Osteocyte (in vitro differentiated cells): ENCODE measurements around the gene OPN3. TPM values are rescaled to one million over a fixed set of nuclear protein-coding genes. Genes with fewer than 3 reads are reported as not detected.
A peak's percentile ranks its signal among the peaks of the same experiment; 100 is the strongest.

ENCODE experiments used
- DNase-seq: peaks from one replicate; pipeline ENCODE4 v3.0.0; 2021; ENCODE audit warnings: mixed read lengths; ENCODE audit not compliant: unreplicated experiment; ENCODE audit errors: extremely low spot score
- H3K27ac Mint-ChIP-seq: one replicate; pipeline ENCODE4 v1.8.0; 2021; ENCODE audit warnings: mild to moderate bottlenecking, mixed read lengths; ENCODE audit not compliant: unreplicated experiment
- H3K27me3 Mint-ChIP-seq: one replicate; pipeline ENCODE4 v1.8.0; 2021; ENCODE audit warnings: mixed read lengths; ENCODE audit not compliant: unreplicated experiment
- H3K36me3 Mint-ChIP-seq: one replicate; pipeline ENCODE4 v1.8.0; 2021; ENCODE audit warnings: mixed read lengths; ENCODE audit not compliant: unreplicated experiment
- H3K4me1 Mint-ChIP-seq: one replicate; pipeline ENCODE4 v1.8.0; 2021; ENCODE audit warnings: mixed read lengths; ENCODE audit not compliant: unreplicated experiment
- H3K4me3 Mint-ChIP-seq: one replicate; pipeline ENCODE4 v1.8.0; 2021; ENCODE audit warnings: mild to moderate bottlenecking, moderate library complexity, mixed read lengths; ENCODE audit not compliant: unreplicated experiment
- H3K9me3 Mint-ChIP-seq: one replicate; pipeline ENCODE4 v1.8.0; 2021; ENCODE audit warnings: mixed read lengths; ENCODE audit not compliant: unreplicated experiment
- CTCF ChIP-seq: fragments of 200-600 bp; sonication (generic); IDR thresholded peaks from 2 replicates; pipeline ENCODE4 v1.5.0; 2021; ENCODE audit warnings: antibody characterized with exemption, mild to moderate bottlenecking, moderate library complexity
- total RNA-seq: library from RNA; stranded (reverse); gene quantifications from 2 replicates; pipeline ENCODE4 v1.2.1, GENCODE V29; 2021

Gene OPN3
- total RNA-seq, 1 donor from 2014 or later: 15.8 TPM

DNA sequence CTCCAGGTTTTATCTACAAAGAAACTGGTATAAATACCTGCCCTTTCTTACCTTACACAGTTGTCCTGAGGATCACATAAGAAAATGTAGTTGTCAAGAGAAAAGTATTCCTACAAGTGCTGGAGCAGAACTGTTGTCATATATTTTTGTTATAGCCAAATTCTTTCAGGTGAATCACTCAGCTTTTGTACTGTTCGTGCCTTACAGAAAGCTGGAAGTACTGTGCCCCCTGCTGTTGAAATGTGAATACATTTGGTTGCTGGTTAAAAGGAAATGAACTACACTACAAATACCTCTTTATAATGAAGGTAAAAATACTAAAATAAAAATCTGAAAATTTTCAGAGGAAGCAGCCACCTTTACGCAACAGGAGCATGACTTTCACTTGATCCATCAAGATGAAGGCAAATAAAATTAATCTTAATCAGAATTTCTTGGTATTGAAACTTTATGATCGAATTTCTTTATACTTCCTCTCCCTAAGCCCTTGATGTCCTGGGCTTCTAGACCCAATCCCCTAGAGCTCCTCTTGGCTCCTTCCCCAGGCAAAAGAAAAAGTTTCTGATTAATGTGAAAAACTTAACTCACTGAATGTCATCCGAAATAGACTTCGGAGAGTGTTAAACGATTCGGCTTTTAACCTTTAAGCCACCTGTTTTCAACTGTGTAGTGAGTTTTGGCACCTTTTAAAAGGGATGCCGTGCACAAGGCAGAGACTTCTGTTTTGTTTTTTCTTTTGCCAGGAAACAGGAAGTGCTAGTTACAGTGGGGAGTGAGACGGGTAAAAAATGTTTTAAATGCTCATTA is 12.5 kb downstream of the OPN3 start:
- Mint-ChIP-seq H3K27ac (no peak overlapping the region), H3K4me1 (peaks cover 12% of the 10 kb centered on the region), H3K4me3 (no peak overlapping the region), H3K27me3 (no peaks in the 10 kb centered on the region), H3K9me3 (no peaks in the 10 kb centered on the region), H3K36me3 (peaks cover 7% of the 10 kb centered on the region)
- DNase-seq: no peak
- TF ChIP-seq CTCF: peak; percentile 67

DNA sequence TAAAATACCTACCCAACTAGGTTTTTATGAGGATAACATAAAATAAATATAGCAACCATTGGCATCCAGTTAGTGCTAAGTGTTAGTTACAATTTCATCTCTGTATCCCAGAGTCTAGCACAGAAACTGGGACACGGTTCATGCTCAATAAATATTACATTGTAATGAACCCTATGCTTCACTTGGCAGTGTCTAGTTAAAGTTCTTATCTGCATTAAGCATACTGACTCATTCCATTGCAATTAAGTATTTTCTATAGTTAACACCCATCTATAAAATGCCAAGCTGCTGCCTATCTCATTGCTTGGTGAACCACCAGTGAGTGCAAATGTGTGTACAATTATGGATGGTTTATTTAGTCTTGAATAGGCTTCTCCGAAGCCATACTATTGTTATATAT is 15.2 kb downstream of the OPN3 start:
- H3K4me3 Mint-ChIP-seq: no peak overlapping the region
- H3K36me3 Mint-ChIP-seq: peaks cover 12% of the 10 kb centered on the region
- H3K9me3 Mint-ChIP-seq: no peaks in the 10 kb centered on the region
- DNase-seq: no peak
- no peak for TF ChIP-seq CTCF
- no peak overlapping the region for H3K27ac Mint-ChIP-seq
- H3K27me3 Mint-ChIP-seq: no peaks in the 10 kb centered on the region
- H3K4me1 Mint-ChIP-seq: peaks cover 5% of the 10 kb centered on the region

DNA sequence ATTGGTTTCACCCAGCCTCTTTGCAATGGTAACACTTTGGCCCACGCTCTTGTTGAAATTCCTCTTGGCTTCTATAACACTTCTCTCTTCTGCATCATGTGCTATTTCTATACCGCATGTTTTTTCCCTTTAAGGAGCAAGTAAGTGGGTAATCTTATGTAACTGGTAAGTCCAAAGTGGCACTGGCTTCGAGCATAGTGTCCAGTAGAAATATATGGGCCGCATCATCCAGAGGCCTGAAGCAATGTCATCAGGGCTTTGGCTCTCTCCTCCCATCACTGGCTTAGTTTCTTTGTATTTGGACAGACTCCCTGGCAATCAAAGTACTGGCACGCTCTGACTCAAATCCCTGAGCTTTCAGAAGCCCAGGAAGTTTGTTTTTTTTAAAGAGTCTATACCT is 17.5 kb downstream of the OPN3 start:
- H3K36me3 Mint-ChIP-seq: peaks cover 10% of the 10 kb centered on the region
- no peak for DNase-seq
- no peaks in the 10 kb centered on the region for H3K9me3 Mint-ChIP-seq
- no peak for TF ChIP-seq CTCF
- H3K27me3 Mint-ChIP-seq: no peaks in the 10 kb centered on the region
- no peak overlapping the region for H3K4me3 Mint-ChIP-seq
- no peaks in the 10 kb centered on the region for H3K4me1 Mint-ChIP-seq
- H3K27ac Mint-ChIP-seq: no peak overlapping the region

GRCh38 chr1:241617426-241617825 is 22.7 kb downstream of the OPN3 start:
- Mint-ChIP-seq H3K4me1 (peaks cover 24% of the 10 kb centered on the region), H3K4me3 (no peak overlapping the region), H3K27ac (no peak overlapping the region), H3K27me3 (no peaks in the 10 kb centered on the region), H3K36me3 (peaks cover 10% of the 10 kb centered on the region), H3K9me3 (no peaks in the 10 kb centered on the region)
- no peak for DNase-seq
- no peak for TF ChIP-seq CTCF

GRCh38 chr1:241615043-241615974 is 24.9 kb downstream of the OPN3 start:
- H3K4me1 Mint-ChIP-seq: peaks cover 26% of the 10 kb centered on the region
- no peak overlapping the region for H3K27ac Mint-ChIP-seq
- H3K27me3 Mint-ChIP-seq: no peaks in the 10 kb centered on the region
- no peak overlapping the region for H3K4me3 Mint-ChIP-seq
- no peak for TF ChIP-seq CTCF
- H3K36me3 Mint-ChIP-seq: no peaks in the 10 kb centered on the region
- no peak for DNase-seq
- H3K9me3 Mint-ChIP-seq: no peaks in the 10 kb centered on the region
